Measurements from ENCODE around the gene DIS3L2. TPM values are rescaled to one million over a fixed set of nuclear protein-coding genes. Genes with fewer than 3 reads are reported as not detected.
"Not testable (repeated sequence)": the region's sequence is repeated elsewhere in the genome, so short reads cannot be mapped to it uniquely, and the experiment has no call there.

DIS3L2 gene
- total RNA-seq, 1 donor from 2014 or later = 34.3 TPM

GRCh38 chr2:232320443-232320803 lies 358.9 kb downstream of the DIS3L2 start:
- no peak overlapping the region for H3K4me3 Mint-ChIP-seq (ENCODE audit: unreplicated experiment)
- no peaks in the 10 kb centered on the region for H3K36me3 Mint-ChIP-seq (ENCODE audit: unreplicated experiment)

GRCh38 chr2:232321156-232321816 lies 359.8 kb downstream of the DIS3L2 start:
- Mint-ChIP-seq H3K4me3 (ENCODE audit: unreplicated experiment) (no peak overlapping the region), H3K27me3 (ENCODE audit: unreplicated experiment) (no peaks in the 10 kb centered on the region), H3K9me3 (ENCODE audit: unreplicated experiment) (no peaks in the 10 kb centered on the region), H3K27ac (ENCODE audit: unreplicated experiment) (no peak overlapping the region), H3K36me3 (ENCODE audit: unreplicated experiment) (no peaks in the 10 kb centered on the region), H3K4me1 (ENCODE audit: unreplicated experiment) (peaks cover 6% of the 10 kb centered on the region)
- peak; percentile 9 for TF ChIP-seq CTCF (IDR thresholded peaks at IDR 0.05)
- no peak for DNase-seq (ENCODE audit: extremely low spot score, unreplicated experiment)

More at GRCh38 chr2:232320443-232320803, 358.9 kb downstream of the DIS3L2 start:
- Mint-ChIP-seq H3K9me3 (ENCODE audit: unreplicated experiment) (no peaks in the 10 kb centered on the region), H3K4me1 (ENCODE audit: unreplicated experiment) (peaks cover 12% of the 10 kb centered on the region), H3K27me3 (ENCODE audit: unreplicated experiment) (no peaks in the 10 kb centered on the region), H3K27ac (ENCODE audit: unreplicated experiment) (no peak overlapping the region)
- DNase-seq (ENCODE audit: extremely low spot score, unreplicated experiment) = no peak
- no peak for TF ChIP-seq CTCF (IDR thresholded peaks at IDR 0.05)

GRCh38 chr2:232321817-232322559 lies 360.5 kb downstream of the DIS3L2 start:
- DNase-seq (ENCODE audit: extremely low spot score, unreplicated experiment) = no peak
- no peaks in the 10 kb centered on the region for H3K36me3 Mint-ChIP-seq (ENCODE audit: unreplicated experiment)
- H3K27ac Mint-ChIP-seq (ENCODE audit: unreplicated experiment) = no peak overlapping the region
- H3K4me3 Mint-ChIP-seq (ENCODE audit: unreplicated experiment) = no peak overlapping the region
- H3K4me1 Mint-ChIP-seq (ENCODE audit: unreplicated experiment) = peaks cover 6% of the 10 kb centered on the region
- no peak for TF ChIP-seq CTCF (IDR thresholded peaks at IDR 0.05)
- H3K27me3 Mint-ChIP-seq (ENCODE audit: unreplicated experiment) = no peaks in the 10 kb centered on the region
- no peaks in the 10 kb centered on the region for H3K9me3 Mint-ChIP-seq (ENCODE audit: unreplicated experiment)

- Mint-ChIP-seq H3K27me3 (ENCODE audit: unreplicated experiment) (no peaks in the 10 kb centered on the region), H3K4me3 (ENCODE audit: unreplicated experiment) (no peak overlapping the region), H3K4me1 (ENCODE audit: unreplicated experiment) (peaks cover 6% of the 10 kb centered on the region), H3K27ac (ENCODE audit: unreplicated experiment) (no peak overlapping the region), H3K36me3 (ENCODE audit: unreplicated experiment) (no peaks in the 10 kb centered on the region), H3K9me3 (ENCODE audit: unreplicated experiment) (no peaks in the 10 kb centered on the region)
- TF ChIP-seq CTCF (IDR thresholded peaks at IDR 0.05) = no peak
- no peak for DNase-seq (ENCODE audit: extremely low spot score, unreplicated experiment)
Observed at GRCh38 chr2:232322560-232323327, 361.2 kb downstream of the DIS3L2 start.

- no peak overlapping the region for H3K27ac Mint-ChIP-seq (ENCODE audit: unreplicated experiment)
- no peaks in the 10 kb centered on the region for H3K36me3 Mint-ChIP-seq (ENCODE audit: unreplicated experiment)
- no peaks in the 10 kb centered on the region for H3K27me3 Mint-ChIP-seq (ENCODE audit: unreplicated experiment)
- DNase-seq (ENCODE audit: extremely low spot score, unreplicated experiment) = no peak
- H3K4me3 Mint-ChIP-seq (ENCODE audit: unreplicated experiment) = no peak overlapping the region
- peaks cover 6% of the 10 kb centered on the region for H3K4me1 Mint-ChIP-seq (ENCODE audit: unreplicated experiment)
- H3K9me3 Mint-ChIP-seq (ENCODE audit: unreplicated experiment) = no peaks in the 10 kb centered on the region
- no peak for TF ChIP-seq CTCF (IDR thresholded peaks at IDR 0.05)
Observed at GRCh38 chr2:232323328-232323650, 361.8 kb downstream of the DIS3L2 start.

- H3K4me1 Mint-ChIP-seq (ENCODE audit: unreplicated experiment); H3K27ac Mint-ChIP-seq (ENCODE audit: unreplicated experiment); H3K4me3 Mint-ChIP-seq (ENCODE audit: unreplicated experiment); H3K9me3 Mint-ChIP-seq (ENCODE audit: unreplicated experiment); H3K27me3 Mint-ChIP-seq (ENCODE audit: unreplicated experiment); H3K36me3 Mint-ChIP-seq (ENCODE audit: unreplicated experiment); DNase-seq (ENCODE audit: extremely low spot score, unreplicated experiment): not testable (repeated sequence)
Observed at GRCh38 chr2:232323967-232324366, 362.5 kb downstream of the DIS3L2 start.
